Measurements from ENCODE around the gene CAMK2D. TPM values are rescaled to one million over a fixed set of nuclear protein-coding genes. Genes with fewer than 3 reads are reported as not detected.

Gene CAMK2D
- total and polyA plus RNA-seq, 2 experiments from 2014 or later: 4.9 to 14.6 TPM

DNA sequence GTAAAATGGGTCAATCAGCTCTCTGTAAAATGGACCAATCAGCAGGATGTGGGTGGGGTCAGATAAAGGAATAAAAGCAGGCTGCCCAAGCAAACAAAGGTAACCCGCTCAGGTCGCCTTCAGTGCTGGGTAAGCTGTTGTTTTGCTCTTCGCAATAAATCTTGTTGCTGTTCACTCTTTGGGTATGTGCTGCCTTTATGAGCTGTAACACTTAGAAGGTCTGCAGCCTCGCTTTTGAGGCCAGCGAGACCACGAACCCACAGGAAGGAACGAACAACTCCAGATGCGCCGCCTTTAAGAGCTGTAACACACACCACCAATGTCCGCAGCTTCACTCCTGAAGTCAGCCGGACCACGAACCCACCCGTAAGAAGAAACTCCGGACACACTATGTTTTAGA, 11.5 kb upstream of the CAMK2D start:
- Histone ChIP-seq H2AFZ (no peak overlapping the region), H3K36me3 (ENCODE audit: insufficient read depth) (no peaks in the 10 kb centered on the region), H3K79me2 (replicated peaks; ENCODE audit: insufficient read depth) (no peaks in the 10 kb centered on the region), H3K9me2 (ENCODE audit: insufficient read depth) (peaks cover 4% of the 10 kb centered on the region; the same call in 1 of the 2 replicates), H3K27ac (ENCODE audit: low read depth) (no peak overlapping the region), H3F3A (replicated peaks; ENCODE audit: low read depth) (no peaks in the 10 kb centered on the region), H3K4me2 (no peak overlapping the region), H3K27me3 (ENCODE audit: insufficient read depth) (no peaks in the 10 kb centered on the region), H4K20me1 (replicated peaks; ENCODE audit: insufficient read depth) (no peaks in the 10 kb centered on the region), H3K4me1 (ENCODE audit: insufficient read depth) (no peaks in the 10 kb centered on the region), H3K4me3 (no peak overlapping the region)
- ATAC-seq (no peak), DNase-seq (ENCODE audit: low spot score) (no peak)
- H3K4me1 Mint-ChIP-seq: peaks cover 3% of the 10 kb centered on the region; the same call in 1 of the 3 replicates
- H3K36me3 Mint-ChIP-seq (ENCODE audit: low read depth): peaks cover 7% of the 10 kb centered on the region; the same call in 2 of the 3 replicates
- no peak overlapping the region for H3K27ac Mint-ChIP-seq
- no peak overlapping the region for H3K4me3 Mint-ChIP-seq
- H3K27me3 Mint-ChIP-seq (ENCODE audit: insufficient read depth, low read depth, poor library complexity): peaks cover 7% of the 10 kb centered on the region
- TF ChIP-seq ETS1 (IDR thresholded peaks at IDR 0.05) (no peak), EZH2phosphoT487 (IDR thresholded peaks at IDR 0.05; ENCODE audit: unreplicated experiment) (no peak), ZNF114 (CRISPR knock-in tag; IDR thresholded peaks at IDR 0.05) (no peak), POLR2AphosphoS5 (IDR thresholded peaks at IDR 0.05; ENCODE audit: low read depth) (no peak)
- TF ChIP-seq, protein P1, sequence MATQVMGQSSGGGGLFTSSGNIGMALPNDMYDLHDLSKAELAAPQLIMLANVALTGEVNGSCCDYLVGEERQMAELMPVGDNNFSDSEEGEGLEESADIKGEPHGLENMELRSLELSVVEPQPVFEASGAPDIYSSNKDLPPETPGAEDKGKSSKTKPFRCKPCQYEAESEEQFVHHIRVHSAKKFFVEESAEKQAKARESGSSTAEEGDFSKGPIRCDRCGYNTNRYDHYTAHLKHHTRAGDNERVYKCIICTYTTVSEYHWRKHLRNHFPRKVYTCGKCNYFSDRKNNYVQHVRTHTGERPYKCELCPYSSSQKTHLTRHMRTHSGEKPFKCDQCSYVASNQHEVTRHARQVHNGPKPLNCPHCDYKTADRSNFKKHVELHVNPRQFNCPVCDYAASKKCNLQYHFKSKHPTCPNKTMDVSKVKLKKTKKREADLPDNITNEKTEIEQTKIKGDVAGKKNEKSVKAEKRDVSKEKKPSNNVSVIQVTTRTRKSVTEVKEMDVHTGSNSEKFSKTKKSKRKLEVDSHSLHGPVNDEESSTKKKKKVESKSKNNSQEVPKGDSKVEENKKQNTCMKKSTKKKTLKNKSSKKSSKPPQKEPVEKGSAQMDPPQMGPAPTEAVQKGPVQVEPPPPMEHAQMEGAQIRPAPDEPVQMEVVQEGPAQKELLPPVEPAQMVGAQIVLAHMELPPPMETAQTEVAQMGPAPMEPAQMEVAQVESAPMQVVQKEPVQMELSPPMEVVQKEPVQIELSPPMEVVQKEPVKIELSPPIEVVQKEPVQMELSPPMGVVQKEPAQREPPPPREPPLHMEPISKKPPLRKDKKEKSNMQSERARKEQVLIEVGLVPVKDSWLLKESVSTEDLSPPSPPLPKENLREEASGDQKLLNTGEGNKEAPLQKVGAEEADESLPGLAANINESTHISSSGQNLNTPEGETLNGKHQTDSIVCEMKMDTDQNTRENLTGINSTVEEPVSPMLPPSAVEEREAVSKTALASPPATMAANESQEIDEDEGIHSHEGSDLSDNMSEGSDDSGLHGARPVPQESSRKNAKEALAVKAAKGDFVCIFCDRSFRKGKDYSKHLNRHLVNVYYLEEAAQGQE (IDR thresholded peaks at IDR 0.05; ENCODE audit: unreplicated experiment): no peak
- peaks cover 9% of the 10 kb centered on the region; the same call in 2 of the 3 replicates for H3K9me3 Mint-ChIP-seq

DNA sequence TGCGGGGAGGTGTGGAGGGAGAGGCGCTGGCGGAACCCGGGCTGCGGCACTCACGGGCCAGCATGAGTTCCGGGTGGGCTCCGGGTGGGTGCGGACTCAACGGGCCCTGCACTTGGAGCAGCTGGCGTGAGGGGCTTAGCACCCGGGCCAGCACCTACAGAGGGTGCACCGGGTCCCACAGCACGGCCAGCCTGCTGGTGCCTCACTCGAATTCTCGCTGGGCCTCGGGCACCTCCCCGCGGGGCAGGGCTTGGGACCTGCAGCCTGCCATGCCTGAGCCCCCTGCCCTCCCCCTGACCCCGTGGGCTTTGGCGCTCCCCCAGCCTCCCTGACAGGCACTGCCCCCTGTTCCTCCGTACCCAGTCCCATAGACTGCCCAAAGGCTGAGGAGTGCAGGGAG, 10.8 kb upstream of the CAMK2D start:
- Histone ChIP-seq H4K20me1 (replicated peaks; ENCODE audit: insufficient read depth) (no peaks in the 10 kb centered on the region), H3K9me2 (ENCODE audit: insufficient read depth) (peaks cover 4% of the 10 kb centered on the region; the same call in 1 of the 2 replicates), H3K79me2 (replicated peaks; ENCODE audit: insufficient read depth) (no peaks in the 10 kb centered on the region), H2AFZ (no peak overlapping the region), H3K27me3 (ENCODE audit: insufficient read depth) (no peaks in the 10 kb centered on the region), H3F3A (replicated peaks; ENCODE audit: low read depth) (no peaks in the 10 kb centered on the region), H3K36me3 (ENCODE audit: insufficient read depth) (no peaks in the 10 kb centered on the region), H3K4me3 (no peak overlapping the region), H3K27ac (ENCODE audit: low read depth) (no peak overlapping the region), H3K4me2 (no peak overlapping the region), H3K4me1 (ENCODE audit: insufficient read depth) (no peaks in the 10 kb centered on the region)
- Mint-ChIP-seq H3K9me3 (peaks cover 9% of the 10 kb centered on the region; the same call in 2 of the 3 replicates), H3K4me3 (no peak overlapping the region), H3K27ac (no peak overlapping the region), H3K36me3 (ENCODE audit: low read depth) (peaks cover 7% of the 10 kb centered on the region; the same call in 2 of the 3 replicates), H3K4me1 (peaks cover 3% of the 10 kb centered on the region; the same call in 1 of the 3 replicates), H3K27me3 (ENCODE audit: insufficient read depth, low read depth, poor library complexity) (peaks cover 7% of the 10 kb centered on the region)
- ATAC-seq (no peak), DNase-seq (ENCODE audit: low spot score) (no peak)
- no peak for TF ChIP-seq STAT1 (IDR thresholded peaks at IDR 0.05; ENCODE audit: unreplicated experiment)
- TF ChIP-seq EZH2phosphoT487 (IDR thresholded peaks at IDR 0.05; ENCODE audit: unreplicated experiment): no peak
- no peak for TF ChIP-seq EZH2 (IDR thresholded peaks at IDR 0.05; ENCODE audit: low read depth, unreplicated experiment)
- TF ChIP-seq CTCF (conservative IDR thresholded peaks at IDR 0.05; ENCODE audit: low read depth in 2 of 2): no peak
- TF ChIP-seq JUNB (IDR thresholded peaks at IDR 0.05; ENCODE audit: unreplicated experiment): no peak
- TF ChIP-seq ZNF331 (CRISPR knock-in tag; IDR thresholded peaks at IDR 0.05; ENCODE audit: low read depth): no peak
- TF ChIP-seq ZNF114 (CRISPR knock-in tag; IDR thresholded peaks at IDR 0.05): no peak
- no peak for TF ChIP-seq POLR2AphosphoS5 (IDR thresholded peaks at IDR 0.05; ENCODE audit: low read depth)
- TF ChIP-seq ETS1 (IDR thresholded peaks at IDR 0.05): no peak
